Gastroesophageal sphincter (tissue), 3 donors: ENCODE measurements around the gene PPARA.

Experiments used
- EP300 ChIP-seq: sonication (generic); formaldehyde crosslinking; IDR thresholded peaks from one replicate; pipeline ENCODE4 v1.6.1; 2017; ENCODE audit warnings: antibody characterized with exemption, mild to moderate bottlenecking
- POLR2A ChIP-seq, 2 donors: fragments of 450-650 bp; IDR thresholded peaks; one replicate each; pipeline ENCODE4 v1.6.1; 2017; ENCODE audit warnings: antibody characterized with exemption in 2 of 2, mild to moderate bottlenecking in 2 of 2, moderate library complexity in 1 of 2
- POLR2AphosphoS5 ChIP-seq: sonication (generic); formaldehyde crosslinking; IDR thresholded peaks from one replicate; pipeline ENCODE4 v1.6.1; 2017; ENCODE audit warnings: antibody characterized with exemption
- TF ChIP-seq, protein P1 (sequence below), 4 experiments: fragments of 200-600 bp in 2 of 4; fragments of 450-650 bp in 2 of 4; sonication (generic) in 1 of 4; IDR thresholded peaks; one replicate each; pipeline ENCODE4 v1.5.1; 2017 to 2019; ENCODE audit warnings: antibody characterized with exemption in 4 of 4, mild to moderate bottlenecking in 2 of 4, moderate library complexity in 2 of 4

DNA sequence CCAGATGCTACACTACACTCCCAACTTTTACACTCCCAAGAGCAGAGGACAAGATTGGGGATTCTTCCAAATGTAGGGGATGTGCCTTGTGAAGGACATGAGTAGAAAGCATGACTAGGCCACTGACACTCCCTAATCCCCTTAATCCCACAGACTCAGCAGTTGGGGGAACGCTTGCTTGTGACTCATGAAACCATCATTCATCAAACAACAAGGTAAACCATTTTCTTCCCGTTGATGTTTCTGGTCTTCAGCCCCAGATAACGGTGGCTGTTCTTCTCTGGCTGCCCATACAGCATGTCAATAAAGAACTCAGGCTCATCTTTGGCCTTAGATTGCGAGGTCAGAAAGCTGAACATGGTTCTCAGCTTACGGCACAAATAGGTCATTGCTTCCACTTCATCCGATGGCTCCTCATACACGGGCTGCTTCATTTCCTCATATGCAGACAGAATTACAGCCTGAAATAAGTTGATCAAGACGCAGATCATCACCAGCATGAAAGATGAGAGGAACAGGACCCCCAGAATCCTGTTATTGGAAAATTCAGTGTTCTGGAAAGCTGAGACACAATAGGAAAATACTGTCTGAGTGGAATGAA is 106.1 kb downstream of the PPARA start:
- TF ChIP-seq, protein P1, sequence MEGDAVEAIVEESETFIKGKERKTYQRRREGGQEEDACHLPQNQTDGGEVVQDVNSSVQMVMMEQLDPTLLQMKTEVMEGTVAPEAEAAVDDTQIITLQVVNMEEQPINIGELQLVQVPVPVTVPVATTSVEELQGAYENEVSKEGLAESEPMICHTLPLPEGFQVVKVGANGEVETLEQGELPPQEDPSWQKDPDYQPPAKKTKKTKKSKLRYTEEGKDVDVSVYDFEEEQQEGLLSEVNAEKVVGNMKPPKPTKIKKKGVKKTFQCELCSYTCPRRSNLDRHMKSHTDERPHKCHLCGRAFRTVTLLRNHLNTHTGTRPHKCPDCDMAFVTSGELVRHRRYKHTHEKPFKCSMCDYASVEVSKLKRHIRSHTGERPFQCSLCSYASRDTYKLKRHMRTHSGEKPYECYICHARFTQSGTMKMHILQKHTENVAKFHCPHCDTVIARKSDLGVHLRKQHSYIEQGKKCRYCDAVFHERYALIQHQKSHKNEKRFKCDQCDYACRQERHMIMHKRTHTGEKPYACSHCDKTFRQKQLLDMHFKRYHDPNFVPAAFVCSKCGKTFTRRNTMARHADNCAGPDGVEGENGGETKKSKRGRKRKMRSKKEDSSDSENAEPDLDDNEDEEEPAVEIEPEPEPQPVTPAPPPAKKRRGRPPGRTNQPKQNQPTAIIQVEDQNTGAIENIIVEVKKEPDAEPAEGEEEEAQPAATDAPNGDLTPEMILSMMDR (IDR thresholded peaks at IDR 0.05) = no peak
- TF ChIP-seq POLR2A (IDR thresholded peaks at IDR 0.05) (no peak), EP300 (no peak), POLR2AphosphoS5 (no peak)
